ENCODE measurements around the gene CDH20. TPM values are rescaled to one million over a fixed set of nuclear protein-coding genes. Genes with fewer than 3 reads are reported as not detected.

CDH20 gene
- total and polyA plus RNA-seq, 2 of the 4 experiments (the other 2 are of a cell fraction): not detected

DNA sequence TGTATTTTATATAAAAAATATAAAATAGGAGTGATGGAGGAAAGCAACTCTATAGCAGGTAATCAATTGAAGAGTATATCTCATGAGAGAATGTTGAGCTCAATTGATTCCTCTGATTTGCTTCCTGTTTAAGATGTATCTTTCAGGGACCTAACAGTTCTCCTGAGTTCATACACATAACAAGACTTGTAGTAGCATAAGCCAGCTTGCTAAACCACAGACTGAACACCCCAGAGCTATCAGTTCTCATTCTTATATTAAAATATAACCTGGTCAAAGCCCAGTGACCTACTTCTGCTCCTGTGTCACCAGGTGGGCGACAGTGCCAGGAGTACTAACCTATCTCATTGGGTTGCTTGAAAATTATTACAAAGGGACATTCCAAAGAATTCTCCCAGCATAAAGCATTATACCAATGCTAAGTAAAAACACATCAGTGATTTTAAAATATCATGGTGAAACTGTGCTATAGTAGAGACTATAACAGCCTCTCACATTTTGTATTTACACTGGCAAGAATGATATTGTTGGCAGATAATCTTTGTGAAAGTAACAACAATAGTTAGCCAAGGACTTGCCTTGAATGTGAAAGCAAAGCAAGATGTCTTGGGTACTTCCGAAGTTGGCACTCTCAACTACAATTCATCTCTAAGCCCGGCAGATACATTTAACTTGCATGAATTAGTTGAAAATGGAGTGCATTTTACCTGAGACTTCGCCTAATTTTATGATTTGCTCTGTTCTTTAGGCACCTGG, 40.8 kb upstream of the CDH20 start:
- CTCF ChIA-PET: interaction anchor here (1.2 kb wide), 1 partner anchor 29 kb away, joined by 3 read pairs; no protein-coding TSS in a partner anchor
- no peaks in the 10 kb centered on the region for H3K4me1 ChIP-seq (ENCODE audit: control insufficient read depth, insufficient read depth, low read length)
- no peaks in the 10 kb centered on the region for H3K79me1 ChIP-seq (ENCODE audit: low read depth in 1 of 2, low read length in 2 of 2)
- no peak overlapping the region for H3K4ac ChIP-seq (ENCODE audit: low read depth, low read length)
- DNase-seq: no peak
- TF ChIP-seq SMC3 (IDR thresholded peaks at IDR 0.05; ENCODE audit: low read depth, low read length) (no peak), RAD21 (IDR thresholded peaks at IDR 0.05; ENCODE audit: low read length) (no peak), MAFK (IDR thresholded peaks at IDR 0.05; ENCODE audit: low read depth, low read length) (no peak), NFE2L2 (IDR thresholded peaks at IDR 0.05; ENCODE audit: low read depth, low read length) (no peak), CEBPB (IDR thresholded peaks at IDR 0.05; ENCODE audit: low read depth, low read length) (no peak), MXI1 (IDR thresholded peaks at IDR 0.05; ENCODE audit: borderline replicate concordance, low read depth, low read length) (no peak), BHLHE40 (IDR thresholded peaks at IDR 0.05; ENCODE audit: low read depth, low read length) (no peak)
- TF ChIP-seq, protein P1, sequence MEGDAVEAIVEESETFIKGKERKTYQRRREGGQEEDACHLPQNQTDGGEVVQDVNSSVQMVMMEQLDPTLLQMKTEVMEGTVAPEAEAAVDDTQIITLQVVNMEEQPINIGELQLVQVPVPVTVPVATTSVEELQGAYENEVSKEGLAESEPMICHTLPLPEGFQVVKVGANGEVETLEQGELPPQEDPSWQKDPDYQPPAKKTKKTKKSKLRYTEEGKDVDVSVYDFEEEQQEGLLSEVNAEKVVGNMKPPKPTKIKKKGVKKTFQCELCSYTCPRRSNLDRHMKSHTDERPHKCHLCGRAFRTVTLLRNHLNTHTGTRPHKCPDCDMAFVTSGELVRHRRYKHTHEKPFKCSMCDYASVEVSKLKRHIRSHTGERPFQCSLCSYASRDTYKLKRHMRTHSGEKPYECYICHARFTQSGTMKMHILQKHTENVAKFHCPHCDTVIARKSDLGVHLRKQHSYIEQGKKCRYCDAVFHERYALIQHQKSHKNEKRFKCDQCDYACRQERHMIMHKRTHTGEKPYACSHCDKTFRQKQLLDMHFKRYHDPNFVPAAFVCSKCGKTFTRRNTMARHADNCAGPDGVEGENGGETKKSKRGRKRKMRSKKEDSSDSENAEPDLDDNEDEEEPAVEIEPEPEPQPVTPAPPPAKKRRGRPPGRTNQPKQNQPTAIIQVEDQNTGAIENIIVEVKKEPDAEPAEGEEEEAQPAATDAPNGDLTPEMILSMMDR (conservative IDR thresholded peaks at IDR 0.05; ENCODE audit: low read depth, low read length): no peak
- no peaks in the 10 kb centered on the region for H3K9me1 ChIP-seq (ENCODE audit: insufficient read depth, low read length)
- no peak overlapping the region for H3K4me3 ChIP-seq (ENCODE audit: insufficient read depth, low read depth, low read length)
- no peak overlapping the region for H3K14ac ChIP-seq (replicated peaks; ENCODE audit: low read depth, low read length)
- no peak overlapping the region for H2AFZ ChIP-seq (replicated peaks; ENCODE audit: low read length, poor library complexity)
- intact Hi-C loops (cut with micrococcal nuclease) (no loop called here), dilution Hi-C loops (cut with HindIII; ENCODE audit: low sequenced_read_pairs, unreplicated experiment) (no loop called here), in situ Hi-C loops (cut with MboI; ENCODE audit: low sequenced_read_pairs) (no loop called here)
- H4K91ac ChIP-seq (ENCODE audit: insufficient read depth, low read depth, low read length): no peak overlapping the region
- no peak overlapping the region for H3K23ac ChIP-seq (ENCODE audit: low read depth, low read length)
- H3K18ac ChIP-seq (ENCODE audit: low read depth, low read length): no peak overlapping the region
- H3K9me3 ChIP-seq (ENCODE audit: control insufficient read depth, insufficient read depth, low read length): no peaks in the 10 kb centered on the region
- H3K27me3 ChIP-seq (ENCODE audit: control insufficient read depth, insufficient read depth, low read length): no peaks in the 10 kb centered on the region
- no peak overlapping the region for H3K56ac ChIP-seq (ENCODE audit: extremely low read depth, insufficient read depth, low read length)
- no peak overlapping the region for H3K9ac ChIP-seq (ENCODE audit: low read depth, low read length)
- no peak overlapping the region for H3K27ac ChIP-seq (ENCODE audit: insufficient read depth, low read length)
- no peak overlapping the region for H2BK15ac ChIP-seq (ENCODE audit: low read depth, low read length)
- no peaks in the 10 kb centered on the region for H4K20me1 ChIP-seq (ENCODE audit: insufficient read depth, low read length)
- no peak for ATAC-seq (ENCODE audit: low read depth)
- no peak overlapping the region for H4K5ac ChIP-seq (ENCODE audit: low read depth, low read length)
- H2BK120ac ChIP-seq (ENCODE audit: low read depth, low read length): no peak overlapping the region
- POLR2A ChIA-PET (ENCODE audit: unreplicated experiment): no interaction called here
- H2AK9ac ChIP-seq (replicated peaks; ENCODE audit: low read depth, low read length, poor library complexity): no peak overlapping the region
- H2AK5ac ChIP-seq (ENCODE audit: low read depth, low read length): no peak overlapping the region
- H4K8ac ChIP-seq (ENCODE audit: low read depth in 2 of 2, low read length in 2 of 2): no peak overlapping the region
- no TSS peak for BruUV-seq (replicated peaks)
- WGBS, 2 experiments (ENCODE audit: extremely low coverage in 2 of 2, insufficient read length in 1 of 2): no CpG with 5 or more reads among the region's 4 CpGs
- no peak overlapping the region for H2BK20ac ChIP-seq (ENCODE audit: low read depth, low read length)
- H3K36me3 ChIP-seq (ENCODE audit: control insufficient read depth, insufficient read depth, low read length): no peaks in the 10 kb centered on the region
- H3K4me2 ChIP-seq (ENCODE audit: low read depth, low read length): no peak overlapping the region
- no peak overlapping the region for H2BK5ac ChIP-seq (ENCODE audit: low read depth, low read length, poor library complexity, severe bottlenecking)
